Neural progenitor cell (in vitro differentiated cells): ENCODE results near the gene PADI3. TPM values are rescaled to one million over a fixed set of nuclear protein-coding genes. Genes with fewer than 3 reads are reported as not detected.

Source experiments
- DNase-seq: peaks from one replicate; pipeline ENCODE4 v3.0.0-alpha.2; 2016; ENCODE audit warnings: low spot score
- H2AFZ ChIP-seq: fragments of 200-600 bp; sonication (generic); replicated peaks from 2 replicates; pipeline ENCODE4 v1.6.1; 2016; ENCODE audit warnings: antibody characterized with exemption
- H3F3A ChIP-seq: fragments of 200-600 bp; sonication (generic); 2 replicates; pipeline ENCODE4 v1.6.1; 2016; ENCODE audit warnings: antibody characterized with exemption, low read depth
- H3K27ac ChIP-seq: fragments of 200-600 bp; sonication (generic); 2 replicates; pipeline ENCODE4 v1.5.1; 2016; ENCODE audit warnings: mild to moderate bottlenecking
- H3K27me3 ChIP-seq: fragments of 200-600 bp; sonication (generic); 2 replicates; pipeline ENCODE4 v1.6.1; 2016; ENCODE audit warnings: mild to moderate bottlenecking, moderate library complexity
- H3K36me3 ChIP-seq: fragments of 200-600 bp; sonication (generic); 2 replicates; pipeline ENCODE4 v1.5.1; 2016
- H3K4me1 ChIP-seq: fragments of 200-600 bp; sonication (generic); 2 replicates; pipeline ENCODE4 v1.6.1; 2016; ENCODE audit warnings: mixed run types
- H3K4me2 ChIP-seq: fragments of 200-600 bp; sonication (generic); 2 replicates; pipeline ENCODE4 v1.6.1; 2016
- H3K4me3 ChIP-seq: fragments of 200-600 bp; sonication (generic); 2 replicates; pipeline ENCODE4 v1.5.1; 2016
- H3K79me2 ChIP-seq: fragments of 200-600 bp; sonication (generic); 2 replicates; pipeline ENCODE4 v1.6.1; 2016; ENCODE audit warnings: low read depth
- H3K9ac ChIP-seq: fragments of 200-600 bp; sonication (generic); 2 replicates; pipeline ENCODE4 v1.6.1; 2016
- H3K9me3 ChIP-seq: fragments of 200-600 bp; sonication (generic); 2 replicates; pipeline ENCODE4 v1.5.1; 2016; ENCODE audit warnings: low read depth
- H4K20me1 ChIP-seq: fragments of 200-600 bp; sonication (generic); 2 replicates; pipeline ENCODE4 v1.6.1; 2016; ENCODE audit warnings: low read depth
- H3K27ac Mint-ChIP-seq: 3 replicates; pipeline ENCODE4 v1.8.0; 2021; ENCODE audit warnings: mixed read lengths
- H3K27me3 Mint-ChIP-seq: 2 replicates; pipeline ENCODE4 v1.8.0; 2022; ENCODE audit warnings: low read depth, mild to moderate bottlenecking, inconsistent platforms, moderate library complexity, mixed read lengths; ENCODE audit not compliant: insufficient read depth
- H3K36me3 Mint-ChIP-seq: 3 replicates; pipeline ENCODE4 v1.8.0; 2021; ENCODE audit warnings: mixed read lengths
- H3K4me1 Mint-ChIP-seq: 3 replicates; pipeline ENCODE4 v1.8.0; 2021; ENCODE audit warnings: mixed read lengths
- H3K4me3 Mint-ChIP-seq: 3 replicates; pipeline ENCODE4 v1.8.0; 2021; ENCODE audit warnings: mild to moderate bottlenecking, moderate library complexity, mixed read lengths
- H3K9me3 Mint-ChIP-seq: 3 replicates; pipeline ENCODE4 v1.8.0; 2020; ENCODE audit warnings: mixed read lengths
- CTCF ChIP-seq: fragments of 200-600 bp; sonication (generic); IDR thresholded peaks from 2 replicates; pipeline ENCODE4 v1.5.1; 2017; ENCODE audit warnings: antibody characterized with exemption, mild to moderate bottlenecking
- EZH2 ChIP-seq: fragments of 200-600 bp; sonication (generic); IDR thresholded peaks from 2 replicates; pipeline ENCODE4 v1.6.1; 2017; ENCODE audit warnings: antibody characterized with exemption, mild to moderate bottlenecking, moderate library complexity
- EZH2phosphoT487 ChIP-seq: fragments of 200-600 bp; sonication (generic); IDR thresholded peaks from 2 replicates; pipeline ENCODE4 v1.6.1; 2017; ENCODE audit warnings: antibody characterized with exemption
- total RNA-seq: library from RNA; depleted of rRNA; stranded (reverse); fragments of >200 nt; gene quantifications from 2 replicates; pipeline ENCODE4 v1.2.3, GENCODE V29; 2015; ENCODE audit warnings: low replicate concordance

Gene PADI3
- total RNA-seq, 1 donor from 2014 or later: 1.0 TPM

- H3K9me3 Mint-ChIP-seq: no peaks in the 10 kb centered on the region
- no peak overlapping the region for H3K9ac ChIP-seq
- no peak overlapping the region for H3K27ac ChIP-seq
- no peak overlapping the region for H3K27ac Mint-ChIP-seq
- no peak overlapping the region for H3K4me3 ChIP-seq
- peaks cover 15% of the 10 kb centered on the region for H3K27me3 Mint-ChIP-seq
- no peaks in the 10 kb centered on the region for H3K27me3 ChIP-seq
- H2AFZ ChIP-seq: no peak overlapping the region
- H3K9me3 ChIP-seq: no peaks in the 10 kb centered on the region
- peaks cover 8% of the 10 kb centered on the region for H3F3A ChIP-seq
- H3K4me2 ChIP-seq: no peak overlapping the region
- H4K20me1 ChIP-seq: no peaks in the 10 kb centered on the region
- H3K79me2 ChIP-seq: no peaks in the 10 kb centered on the region
- no peaks in the 10 kb centered on the region for H3K36me3 Mint-ChIP-seq
- H3K4me1 ChIP-seq: peaks cover 20% of the 10 kb centered on the region
- peaks cover 54% of the 10 kb centered on the region for H3K4me1 Mint-ChIP-seq
- TF ChIP-seq EZH2phosphoT487 (no peak), CTCF (no peak), EZH2 (no peak)
- H3K36me3 ChIP-seq: no peaks in the 10 kb centered on the region
- DNase-seq: no peak
- no peak overlapping the region for H3K4me3 Mint-ChIP-seq
These were observed 36.9 kb upstream of the PADI3 start for GRCh38 chr1:17212009-17212408.

- H3K4me1 ChIP-seq: peaks cover 20% of the 10 kb centered on the region
- H3K27me3 ChIP-seq: no peaks in the 10 kb centered on the region
- H3K4me2 ChIP-seq: peak overlapping the region; percentile 24
- H3K27ac Mint-ChIP-seq: peak overlapping the region; percentile 40
- H3K79me2 ChIP-seq: no peaks in the 10 kb centered on the region
- no peak overlapping the region for H3K9ac ChIP-seq
- H3K4me3 Mint-ChIP-seq: no peak overlapping the region
- peaks cover 8% of the 10 kb centered on the region for H3F3A ChIP-seq
- no peaks in the 10 kb centered on the region for H3K9me3 ChIP-seq
- TF ChIP-seq CTCF: no peak
- no peak for TF ChIP-seq EZH2
- no peak for TF ChIP-seq EZH2phosphoT487
- H3K4me1 Mint-ChIP-seq: peaks cover 49% of the 10 kb centered on the region
- no peaks in the 10 kb centered on the region for H3K36me3 Mint-ChIP-seq
- DNase-seq: peak; percentile 43
- no peak overlapping the region for H3K4me3 ChIP-seq
- H4K20me1 ChIP-seq: no peaks in the 10 kb centered on the region
- no peaks in the 10 kb centered on the region for H3K36me3 ChIP-seq
- no peak overlapping the region for H3K27ac ChIP-seq
- no peaks in the 10 kb centered on the region for H3K9me3 Mint-ChIP-seq
- peaks cover 15% of the 10 kb centered on the region for H3K27me3 Mint-ChIP-seq
- peak overlapping the region; percentile 63 for H2AFZ ChIP-seq
These were observed 36.3 kb upstream of the PADI3 start for GRCh38 chr1:17212487-17213121.

- Histone ChIP-seq H3K79me2 (no peaks in the 10 kb centered on the region), H3K9ac (no peak overlapping the region), H3K4me3 (no peak overlapping the region), H2AFZ (peak overlapping the region; percentile 63), H4K20me1 (no peaks in the 10 kb centered on the region), H3F3A (peaks cover 8% of the 10 kb centered on the region), H3K9me3 (no peaks in the 10 kb centered on the region), H3K4me1 (peaks cover 20% of the 10 kb centered on the region), H3K27ac (no peak overlapping the region), H3K27me3 (no peaks in the 10 kb centered on the region), H3K4me2 (peak overlapping the region; percentile 24), H3K36me3 (no peaks in the 10 kb centered on the region)
- Mint-ChIP-seq H3K27me3 (peaks cover 15% of the 10 kb centered on the region), H3K4me1 (peaks cover 46% of the 10 kb centered on the region), H3K4me3 (no peak overlapping the region), H3K36me3 (no peaks in the 10 kb centered on the region), H3K27ac (peak overlapping the region; percentile 40), H3K9me3 (no peaks in the 10 kb centered on the region)
- DNase-seq: no peak
- TF ChIP-seq CTCF (no peak), EZH2phosphoT487 (no peak), EZH2 (no peak)
These were observed 35.6 kb upstream of the PADI3 start for GRCh38 chr1:17213148-17213781.
